ENCODE measurements around the gene DGKH.
"Not testable (repeated sequence)": the region's sequence is repeated elsewhere in the genome, so short reads cannot be mapped to it uniquely, and the experiment has no call there.

Gene DGKH

GRCh38 chr13:42174344-42175162 lies 126.1 kb downstream of the DGKH start:
- no peak for DNase-seq

- no peak for DNase-seq
Measured at GRCh38 chr13:42176294-42176693, 127.8 kb downstream of the DGKH start.

- no peak for DNase-seq
Measured at GRCh38 chr13:42177189-42177588, 128.7 kb downstream of the DGKH start.

- no peak for DNase-seq
Measured at GRCh38 chr13:42181381-42181953, 133.0 kb downstream of the DGKH start.

GRCh38 chr13:42189061-42189460 lies 140.6 kb downstream of the DGKH start:
- DNase-seq = no peak

GRCh38 chr13:42190529-42190928 lies 142.1 kb downstream of the DGKH start:
- no peak for DNase-seq

GRCh38 chr13:42211704-42212464 lies 163.4 kb downstream of the DGKH start:
- no peak for DNase-seq

GRCh38 chr13:42214446-42214845 lies 166.0 kb downstream of the DGKH start:
- no peak for DNase-seq

GRCh38 chr13:42215578-42216421 lies 167.4 kb downstream of the DGKH start:
- no peak for DNase-seq

- DNase-seq = no peak
Measured at GRCh38 chr13:42216422-42216735, 167.9 kb downstream of the DGKH start.

- no peak for DNase-seq
Measured at GRCh38 chr13:42218576-42218975, 170.1 kb downstream of the DGKH start.

- no peak for DNase-seq
Measured at GRCh38 chr13:42219051-42219450, 170.6 kb downstream of the DGKH start.

- no peak for DNase-seq
Measured at GRCh38 chr13:42219876-42220275, 171.4 kb downstream of the DGKH start.

- DNase-seq = no peak
Measured at GRCh38 chr13:42221121-42221765, 172.8 kb downstream of the DGKH start.

- no peak for DNase-seq
Measured at GRCh38 chr13:42223681-42224080, 175.2 kb downstream of the DGKH start.

- no peak for DNase-seq
Measured at GRCh38 chr13:42225051-42225450, 176.6 kb downstream of the DGKH start.

- not testable (repeated sequence) for DNase-seq
Measured at GRCh38 chr13:42226759-42227158, 178.3 kb downstream of the DGKH start.

- DNase-seq = no peak
Measured at GRCh38 chr13:42228527-42228926, 180.1 kb downstream of the DGKH start.

- DNase-seq = no peak
Measured at GRCh38 chr13:42229287-42229686, 180.8 kb downstream of the DGKH start.

GRCh38 chr13:42232671-42233070 lies 184.2 kb downstream of the DGKH start:
- DNase-seq = no peak

GRCh38 chr13:42233726-42234125 lies 185.3 kb downstream of the DGKH start:
- DNase-seq = no peak

GRCh38 chr13:42239161-42239560 lies 190.7 kb downstream of the DGKH start:
- no peak for DNase-seq

- DNase-seq = no peak
Measured at GRCh38 chr13:42239644-42240043, 191.2 kb downstream of the DGKH start.
